SU-DHL-6 (cell line): ENCODE results near the gene GPR35.

Source experiments
- H2AFZ ChIP-seq: fragments of 200-600 bp; sonication (generic); 2 replicates; pipeline ENCODE4 v1.6.1; 2014; ENCODE audit warnings: low read depth, mild to moderate bottlenecking, moderate library complexity, mixed read lengths, antibody characterized with exemption, low read length; ENCODE audit not compliant: severe bottlenecking
- H3F3A ChIP-seq: fragments of 200-600 bp; shearing (Covaris generic); 2 replicates; pipeline ENCODE4 v1.6.0; 2016; ENCODE audit warnings: antibody characterized with exemption, mild to moderate bottlenecking; ENCODE audit not compliant: insufficient read depth
- H3K27ac ChIP-seq: fragments of 200-600 bp; sonication (generic); 2 replicates; pipeline ENCODE4 v1.5.1; 2016; ENCODE audit warnings: low read depth, mild to moderate bottlenecking, low read length, moderate library complexity, mixed read lengths
- H3K27me3 ChIP-seq: fragments of 200-600 bp; sonication (generic), shearing (Covaris generic); 2 replicates; pipeline ENCODE4 v1.6.0; 2014; ENCODE audit warnings: mild to moderate bottlenecking, low read length
- H3K36me3 ChIP-seq: fragments of 200-600 bp; sonication (generic); 2 replicates; pipeline ENCODE4 v1.6.1; 2014; ENCODE audit warnings: mild to moderate bottlenecking, low read length, mixed read lengths
- H3K4me2 ChIP-seq: fragments of 300-600, 200-600 bp; shearing (Covaris generic), sonication (generic); 2 replicates; pipeline ENCODE4 v1.6.0; 2014; ENCODE audit warnings: low read length, low read depth, mild to moderate bottlenecking; ENCODE audit not compliant: poor library complexity, severe bottlenecking
- H3K4me3 ChIP-seq: fragments of 200-600 bp; sonication (generic); 2 replicates; pipeline ENCODE4 v1.5.1; 2014; ENCODE audit warnings: antibody characterized with exemption, low read length, mild to moderate bottlenecking, mixed read lengths; ENCODE audit not compliant: insufficient read depth, poor library complexity, severe bottlenecking
- H3K79me2 ChIP-seq: fragments of 200-600 bp; sonication (generic); 2 replicates; pipeline ENCODE4 v1.6.1; 2014; ENCODE audit warnings: mild to moderate bottlenecking, low read length, moderate library complexity; ENCODE audit not compliant: insufficient read depth
- H3K9ac ChIP-seq: fragments of 200-600 bp; sonication (generic); 2 replicates; pipeline ENCODE4 v1.7.0; 2014; ENCODE audit warnings: mild to moderate bottlenecking, low read length
- H3K9me2 ChIP-seq: fragments of 200-600 bp; sonication (generic); replicated peaks from 2 replicates; pipeline ENCODE4 v1.6.1; 2014; ENCODE audit warnings: low read length; ENCODE audit not compliant: insufficient read depth
- H3K9me3 ChIP-seq: fragments of 200-600 bp; sonication (generic); 2 replicates; pipeline ENCODE4 v1.6.1; 2014; ENCODE audit warnings: low read length, mixed read lengths; ENCODE audit not compliant: insufficient read depth
- H4K20me1 ChIP-seq: fragments of 200-600 bp; sonication (generic); 2 replicates; pipeline ENCODE4 v1.6.1; 2014; ENCODE audit warnings: low read depth, mild to moderate bottlenecking, antibody characterized with exemption, low read length, moderate library complexity, mixed read lengths
- CTCF ChIP-seq: fragments of 200-600 bp; sonication (generic); IDR thresholded peaks from one replicate; pipeline ENCODE4 v1.5.1; 2017; ENCODE audit warnings: antibody characterized with exemption, mild to moderate bottlenecking, low read length, moderate library complexity; ENCODE audit not compliant: insufficient read depth, poor library complexity, severe bottlenecking
- EZH2phosphoT487 ChIP-seq: fragments of 200-600 bp; sonication (generic), shearing (Covaris generic); conservative IDR thresholded peaks from 2 replicates; pipeline ENCODE4 v1.6.1; 2018; ENCODE audit warnings: mild to moderate bottlenecking, antibody characterized with exemption, low read length, moderate library complexity, mixed read lengths

GPR35 gene

GRCh38 chr2:240593703-240594451, 31.4 kb upstream of the GPR35 start:
- H3F3A ChIP-seq = no peaks in the 10 kb centered on the region
- no peaks in the 10 kb centered on the region for H3K36me3 ChIP-seq
- H3K9me2 ChIP-seq = no peaks in the 10 kb centered on the region
- H4K20me1 ChIP-seq = no peaks in the 10 kb centered on the region; the same call in 1 of the 2 replicates
- no peaks in the 10 kb centered on the region for H3K27me3 ChIP-seq
- H3K9ac ChIP-seq = no peak overlapping the region
- no peak overlapping the region for H3K27ac ChIP-seq
- H3K9me3 ChIP-seq = no peaks in the 10 kb centered on the region
- peaks cover 20% of the 10 kb centered on the region for H3K79me2 ChIP-seq
- H3K4me3 ChIP-seq = no peak overlapping the region
- H3K4me2 ChIP-seq = no peak overlapping the region
- TF ChIP-seq EZH2phosphoT487 (no peak), CTCF (no peak)
- H2AFZ ChIP-seq = no peak overlapping the region

- H3K79me2 ChIP-seq = peaks cover 12% of the 10 kb centered on the region; the same call in 1 of the 2 replicates
- H3K9me2 ChIP-seq = no peaks in the 10 kb centered on the region
- no peaks in the 10 kb centered on the region; the same call in 1 of the 2 replicates for H4K20me1 ChIP-seq
- H3K27ac ChIP-seq = no peak overlapping the region
- no peak overlapping the region for H3K9ac ChIP-seq
- TF ChIP-seq EZH2phosphoT487 = no peak
- TF ChIP-seq CTCF = no peak
- no peaks in the 10 kb centered on the region for H3K27me3 ChIP-seq
- H3F3A ChIP-seq = no peaks in the 10 kb centered on the region
- no peak overlapping the region for H3K4me3 ChIP-seq
- H3K9me3 ChIP-seq = no peaks in the 10 kb centered on the region
- no peaks in the 10 kb centered on the region for H3K36me3 ChIP-seq
- H3K4me2 ChIP-seq = no peak overlapping the region
- no peak overlapping the region for H2AFZ ChIP-seq
Measured at GRCh38 chr2:240594511-240595380, 30.5 kb upstream of the GPR35 start.

- Histone ChIP-seq H3K36me3 (no peaks in the 10 kb centered on the region), H2AFZ (no peak overlapping the region), H3K27ac (no peak overlapping the region), H3F3A (no peaks in the 10 kb centered on the region), H3K9ac (no peak overlapping the region), H4K20me1 (no peaks in the 10 kb centered on the region; the same call in 1 of the 2 replicates), H3K9me2 (no peaks in the 10 kb centered on the region), H3K4me2 (no peak overlapping the region), H3K27me3 (no peaks in the 10 kb centered on the region), H3K79me2 (peaks cover 9% of the 10 kb centered on the region; the same call in 1 of the 2 replicates), H3K4me3 (no peak overlapping the region), H3K9me3 (no peaks in the 10 kb centered on the region)
- no peak for TF ChIP-seq EZH2phosphoT487
- TF ChIP-seq CTCF = no peak
Measured at GRCh38 chr2:240595381-240596079, 29.8 kb upstream of the GPR35 start.
